GM23338 (cell line): ENCODE data around the gene BFAR. TPM values are rescaled to one million over a fixed set of nuclear protein-coding genes. Genes with fewer than 3 reads are reported as not detected.
"Not testable (repeated sequence)": the region's sequence is repeated elsewhere in the genome, so short reads cannot be mapped to it uniquely, and the experiment has no call there.

Experiments
- ATAC-seq: fragments of 200-7000 bp; cut with Tn5 transposase; 3 replicates; pipeline ENCODE4 v1.9.1; 2020
- DNase-seq: peaks from one replicate; pipeline ENCODE4 v3.0.0-alpha.2; 2015; ENCODE audit warnings: low spot score
- H2AFZ ChIP-seq: fragments of 200-600 bp; sonication (generic); 2 replicates; pipeline ENCODE4 v1.8.0; 2016; ENCODE audit warnings: antibody characterized with exemption, mild to moderate bottlenecking, moderate library complexity
- H3F3A ChIP-seq: fragments of 200-600 bp; sonication (generic); replicated peaks from 2 replicates; pipeline ENCODE4 v1.8.0; 2017; ENCODE audit warnings: antibody characterized with exemption, mixed run types, low read depth
- H3K27ac ChIP-seq: fragments of 200-600 bp; sonication (generic); 2 replicates; pipeline ENCODE4 v1.6.1; 2016; ENCODE audit warnings: low read depth
- H3K27me3 ChIP-seq: fragments of 200-600 bp; sonication (generic); 2 replicates; pipeline ENCODE4 v1.8.0; 2016; ENCODE audit warnings: mild to moderate bottlenecking, mixed run types, moderate library complexity; ENCODE audit not compliant: insufficient read depth
- H3K36me3 ChIP-seq: fragments of 200-600 bp; sonication (generic); 2 replicates; pipeline ENCODE4 v1.8.0; 2016; ENCODE audit warnings: mild to moderate bottlenecking; ENCODE audit not compliant: insufficient read depth
- H3K4me1 ChIP-seq: fragments of 200-600 bp; sonication (generic); 2 replicates; pipeline ENCODE4 v1.8.0; 2016; ENCODE audit warnings: mild to moderate bottlenecking, moderate library complexity; ENCODE audit not compliant: insufficient read depth
- H3K4me2 ChIP-seq: fragments of 200-600 bp; sonication (generic); 2 replicates; pipeline ENCODE4 v1.7.1; 2017; ENCODE audit warnings: mixed run types
- H3K4me3 ChIP-seq: fragments of 200-600 bp; sonication (generic); 2 replicates; pipeline ENCODE4 v1.6.1; 2016; ENCODE audit warnings: mixed run types
- H3K79me2 ChIP-seq: fragments of 200-600 bp; sonication (generic); replicated peaks from 2 replicates; pipeline ENCODE4 v1.8.0; 2017; ENCODE audit warnings: mild to moderate bottlenecking; ENCODE audit not compliant: insufficient read depth
- H3K9me2 ChIP-seq: fragments of 200-600 bp; sonication (generic); 2 replicates; pipeline ENCODE4 v1.8.0; 2017; ENCODE audit not compliant: insufficient read depth
- H4K20me1 ChIP-seq: fragments of 200-600 bp; sonication (generic); replicated peaks from 2 replicates; pipeline ENCODE4 v1.8.0; 2017; ENCODE audit warnings: mild to moderate bottlenecking; ENCODE audit not compliant: insufficient read depth
- H3K27ac Mint-ChIP-seq: 2 replicates; pipeline ENCODE4 v1.8.0; 2020; ENCODE audit warnings: inconsistent platforms, mild to moderate bottlenecking, moderate library complexity, mixed read lengths
- H3K27me3 Mint-ChIP-seq: 3 replicates; pipeline ENCODE4 v1.8.0; 2022; ENCODE audit warnings: low read depth, mild to moderate bottlenecking, moderate library complexity, mixed read lengths, inconsistent platforms; ENCODE audit not compliant: insufficient read depth, poor library complexity
- H3K36me3 Mint-ChIP-seq: 3 replicates; pipeline ENCODE4 v1.8.0; 2021; ENCODE audit warnings: low read depth, mild to moderate bottlenecking, inconsistent platforms, moderate library complexity, mixed read lengths
- H3K4me1 Mint-ChIP-seq: 3 replicates; pipeline ENCODE4 v1.8.0; 2020; ENCODE audit warnings: mild to moderate bottlenecking, inconsistent platforms, mixed read lengths
- H3K4me3 Mint-ChIP-seq: 3 replicates; pipeline ENCODE4 v1.8.0; 2021; ENCODE audit warnings: moderate library complexity, mild to moderate bottlenecking, inconsistent platforms, mixed read lengths
- H3K9me3 Mint-ChIP-seq: 3 replicates; pipeline ENCODE4 v1.8.0; 2020; ENCODE audit warnings: moderate library complexity, mild to moderate bottlenecking, inconsistent platforms, mixed read lengths
- CREB1 ChIP-seq: fragments of 250-450 bp; sonication (Bioruptor Pico); IDR thresholded peaks from 2 replicates; pipeline ENCODE4 v1.5.0; 2020; ENCODE audit warnings: low read depth, mild to moderate bottlenecking, moderate library complexity
- CTCF ChIP-seq, 2 experiments: fragments of 200-600 bp in 1 of 2; sonication (generic) in 1 of 2; conservative IDR thresholded peaks; 2 replicates each; pipeline versions ENCODE4 v1.5.1 to v1.6.1; 2016 to 2017; ENCODE audit warnings: antibody characterized with exemption in 2 of 2, low read depth in 2 of 2, mild to moderate bottlenecking in 2 of 2, moderate library complexity in 1 of 2
- ETS1 ChIP-seq: IDR thresholded peaks from 2 replicates; pipeline ENCODE4 v1.6.1; 2016; ENCODE audit warnings: antibody characterized with exemption
- EZH2phosphoT487 ChIP-seq: fragments of 200-600 bp; sonication (generic); IDR thresholded peaks from one replicate; pipeline ENCODE4 v1.8.1; 2018; ENCODE audit warnings: antibody characterized with exemption; ENCODE audit not compliant: unreplicated experiment
- JUNB ChIP-seq: IDR thresholded peaks from one replicate; pipeline ENCODE4 v1.6.1; 2016; ENCODE audit warnings: antibody characterized with exemption; ENCODE audit not compliant: unreplicated experiment
- POLR2AphosphoS5 ChIP-seq: IDR thresholded peaks from 2 replicates; pipeline ENCODE4 v1.6.1; 2016; ENCODE audit warnings: antibody characterized with exemption, low read depth
- STAT1 ChIP-seq: IDR thresholded peaks from one replicate; pipeline ENCODE4 v1.6.1; 2016; ENCODE audit warnings: antibody characterized with exemption; ENCODE audit not compliant: unreplicated experiment
- ZNF114 ChIP-seq: fragments of 250-450 bp; sonication (Bioruptor Pico); IDR thresholded peaks from 2 replicates; pipeline ENCODE4 v1.5.0; 2020; ENCODE audit warnings: mild to moderate bottlenecking, moderate library complexity
- ZNF331 ChIP-seq: fragments of 250-450 bp; sonication (Bioruptor Pico); IDR thresholded peaks from 2 replicates; pipeline ENCODE4 v1.5.0; 2020; ENCODE audit warnings: low read depth, mild to moderate bottlenecking, moderate library complexity
- polyA plus RNA-seq: library from polyadenylated mRNA; unstranded; fragments of >200 nt; fragmentation: Nextera tagmentation; extraction: Ambion mirVana; gene quantifications from 2 replicates; pipeline ENCODE4 v1.2.1, GENCODE V29; 2016
- total RNA-seq: library from RNA; depleted of rRNA; stranded (reverse); fragments of >200 nt; shearing (Covaris generic); gene quantifications from 2 replicates; pipeline ENCODE4 v1.2.3, GENCODE V29; 2014

BFAR gene
- total and polyA plus RNA-seq, 2 experiments from 2014 or later, result 54.4 to 126 TPM

GRCh38 chr16:14629612-14629918 lies 3.2 kb upstream of the BFAR start:
- peaks cover 33% of the 10 kb centered on the region for H3K79me2 ChIP-seq
- H3K4me3 ChIP-seq, result peak overlapping the region; percentile 75
- ATAC-seq (peak; percentile 3), DNase-seq (peak; percentile 63)
- H3F3A ChIP-seq, result peaks cover 16% of the 10 kb centered on the region
- no peaks in the 10 kb centered on the region for H3K27me3 ChIP-seq
- TF ChIP-seq JUNB, result no peak
- H3K4me2 ChIP-seq, result peak overlapping the region; percentile 90
- peaks cover 5% of the 10 kb centered on the region for H4K20me1 ChIP-seq
- no peaks in the 10 kb centered on the region for H3K9me2 ChIP-seq
- Mint-ChIP-seq H3K9me3 (no peaks in the 10 kb centered on the region), H3K27ac (peak overlapping the region; percentile 98), H3K36me3 (peaks cover 50% of the 10 kb centered on the region), H3K4me1 (peaks cover 20% of the 10 kb centered on the region), H3K27me3 (peaks cover 8% of the 10 kb centered on the region), H3K4me3 (peak overlapping the region; percentile 96)
- H2AFZ ChIP-seq, result 0 out of 2 replicates have a peak overlapping the region, but pooled peaks have one; percentile 16
- H3K4me1 ChIP-seq, result peaks cover 13% of the 10 kb centered on the region
- H3K36me3 ChIP-seq, result peaks cover 28% of the 10 kb centered on the region
- H3K27ac ChIP-seq, result peak overlapping the region; percentile 93

- H2AFZ ChIP-seq, result 0 out of 2 replicates have a peak within 1 kb of the TSS, but pooled peaks have one; percentile 16
- H3K4me1 ChIP-seq, result peaks cover 18% of the 10 kb centered on the region
- H3K4me2 ChIP-seq, result peak within 1 kb of the TSS; percentile 90
- Mint-ChIP-seq H3K27ac (peak within 1 kb of the TSS; percentile 98), H3K4me3 (peak within 1 kb of the TSS; percentile 96), H3K27me3 (peaks cover 8% of the 10 kb centered on the region), H3K4me1 (peaks cover 25% of the 10 kb centered on the region), H3K36me3 (peaks cover 49% of the 10 kb centered on the region), H3K9me3 (no peaks in the 10 kb centered on the region)
- H3K36me3 ChIP-seq, result peaks cover 25% of the 10 kb centered on the region
- H4K20me1 ChIP-seq, result peaks cover 10% of the 10 kb centered on the region
- peak within 1 kb of the TSS; percentile 75 for H3K4me3 ChIP-seq
- DNase-seq (peak; percentile 99), ATAC-seq (peak; percentile 23)
- no peaks in the 10 kb centered on the region for H3K27me3 ChIP-seq
- H3K79me2 ChIP-seq, result peaks cover 38% of the 10 kb centered on the region
- no peaks in the 10 kb centered on the region for H3K9me2 ChIP-seq
- peak within 1 kb of the TSS; percentile 93 for H3K27ac ChIP-seq
- H3F3A ChIP-seq, result peaks cover 21% of the 10 kb centered on the region
- TF ChIP-seq ZNF114 (CRISPR knock-in tag) (no peak), ZNF331 (CRISPR knock-in tag) (no peak), CTCF (conservative IDR thresholded peaks at IDR 0.05; ENCODE audit: low read depth in 2 of 2) (no peak), POLR2AphosphoS5 (peak; percentile 91), CREB1 (CRISPR knock-in tag) (peak; percentile 91), STAT1 (no peak), ETS1 (peak; percentile 68; the same call in 1 of the 2 replicates), EZH2phosphoT487 (no peak)
Measured at GRCh38 chr16:14629919-14630619, 2.7 kb upstream of the BFAR start, which contains the start of gene PARN. TSS of gene PARN (minus strand) at chr16:14630260. CDS start at chr16:14630125, 135 bp downstream.

- not testable (repeated sequence) for H3K9me3 Mint-ChIP-seq, ATAC-seq, H2AFZ ChIP-seq, DNase-seq, H3K27me3 ChIP-seq, H3K9me2 ChIP-seq, H3K27me3 Mint-ChIP-seq
- Histone ChIP-seq H4K20me1 (peaks cover 12% of the 10 kb centered on the region), H3K36me3 (peaks cover 20% of the 10 kb centered on the region), H3K27ac (peak overlapping the region; percentile 92), H3F3A (peaks cover 28% of the 10 kb centered on the region), H3K79me2 (peaks cover 44% of the 10 kb centered on the region), H3K4me2 (peak overlapping the region; percentile 57), H3K4me3 (peak overlapping the region; percentile 75), H3K4me1 (peaks cover 25% of the 10 kb centered on the region)
- H3K36me3 Mint-ChIP-seq, result peaks cover 42% of the 10 kb centered on the region
- H3K4me1 Mint-ChIP-seq, result peaks cover 31% of the 10 kb centered on the region
- peak overlapping the region; percentile 96 for H3K4me3 Mint-ChIP-seq
- peak overlapping the region; percentile 98 for H3K27ac Mint-ChIP-seq
Measured at GRCh38 chr16:14630620-14631330, 2.0 kb upstream of the BFAR start.
